Measurements from ENCODE around the gene ARHGEF7.

DNA sequence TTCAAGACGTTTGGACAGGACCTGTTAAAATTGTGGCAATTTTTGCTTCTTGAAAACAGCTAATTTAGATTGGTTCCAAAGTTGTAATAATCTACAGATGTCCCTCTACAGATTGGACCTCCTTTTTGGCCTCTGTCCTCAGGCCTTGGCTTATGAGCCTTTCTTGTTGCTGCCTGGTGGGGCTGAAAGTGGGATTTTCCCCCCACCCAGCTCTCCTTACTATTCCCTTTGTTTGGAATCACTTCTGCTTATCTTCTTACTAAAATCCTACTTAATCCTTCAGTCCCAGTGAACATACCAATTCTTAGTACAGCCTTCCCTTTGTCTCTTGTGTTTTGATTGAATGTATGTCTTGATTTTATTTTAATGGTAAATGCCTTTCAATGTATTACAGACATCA lies 141.8 kb downstream of the ARHGEF7 start:
- TF ChIP-seq, protein P1, sequence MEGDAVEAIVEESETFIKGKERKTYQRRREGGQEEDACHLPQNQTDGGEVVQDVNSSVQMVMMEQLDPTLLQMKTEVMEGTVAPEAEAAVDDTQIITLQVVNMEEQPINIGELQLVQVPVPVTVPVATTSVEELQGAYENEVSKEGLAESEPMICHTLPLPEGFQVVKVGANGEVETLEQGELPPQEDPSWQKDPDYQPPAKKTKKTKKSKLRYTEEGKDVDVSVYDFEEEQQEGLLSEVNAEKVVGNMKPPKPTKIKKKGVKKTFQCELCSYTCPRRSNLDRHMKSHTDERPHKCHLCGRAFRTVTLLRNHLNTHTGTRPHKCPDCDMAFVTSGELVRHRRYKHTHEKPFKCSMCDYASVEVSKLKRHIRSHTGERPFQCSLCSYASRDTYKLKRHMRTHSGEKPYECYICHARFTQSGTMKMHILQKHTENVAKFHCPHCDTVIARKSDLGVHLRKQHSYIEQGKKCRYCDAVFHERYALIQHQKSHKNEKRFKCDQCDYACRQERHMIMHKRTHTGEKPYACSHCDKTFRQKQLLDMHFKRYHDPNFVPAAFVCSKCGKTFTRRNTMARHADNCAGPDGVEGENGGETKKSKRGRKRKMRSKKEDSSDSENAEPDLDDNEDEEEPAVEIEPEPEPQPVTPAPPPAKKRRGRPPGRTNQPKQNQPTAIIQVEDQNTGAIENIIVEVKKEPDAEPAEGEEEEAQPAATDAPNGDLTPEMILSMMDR (IDR thresholded peaks at IDR 0.05; ENCODE audit: insufficient read depth, low read length, poor library complexity, severe bottlenecking), result no peak
- TF ChIP-seq EZH2phosphoT487 (conservative IDR thresholded peaks at IDR 0.05; ENCODE audit: low read length), result no peak

All from SU-DHL-6 (cell line).